HepG2 (cell line): ENCODE results near the gene OFD1. TPM values are rescaled to one million over a fixed set of nuclear protein-coding genes. Genes with fewer than 3 reads are reported as not detected.

ENCODE experiments used
- ATAC-seq: fragments of 200-7000 bp; cut with Tn5 transposase; 3 replicates; pipeline ENCODE4 v1.9.1; 2020; ENCODE audit warnings: mild to moderate bottlenecking, moderate library complexity
- BruUV-seq: library from RNA; stranded (reverse); fragments of 400-500 nt; replicated peaks from 2 replicates; lab custom pipeline; 2021; lab: Mats Ljungman, UMichigan
- CTCF ChIA-PET: fragments of 300-600 bp; formaldehyde crosslinking; extraction: SDS; loops from one replicate; lab custom pipeline; 2021; ENCODE audit warnings: low total read pairs, inconsistent platforms, low intra/inter-chr PET ratio; lab: Yijun Ruan, JAX
- POLR2A ChIA-PET: fragments of 350-600 bp; sonication (Branson Sonifier 250); formaldehyde crosslinking; loops from one replicate; lab custom pipeline; 2020; ENCODE audit warnings: antibody characterized with exemption, inconsistent platforms; lab: Yijun Ruan, JAX
- DNase-seq: peaks from one replicate; pipeline ENCODE4 v3.0.0-alpha.2; 2015; ENCODE audit warnings: low spot score
- FAIRE-seq: peaks from 3 replicates; lab custom pipeline; 2011; peaks lifted over from hg19 to GRCh38; lab: Jason Lieb, UNC
- H2AFZ ChIP-seq: one replicate; pipeline ENCODE4 v1.6.1; 2011; ENCODE audit warnings: low read length, inconsistent platforms
- H3K27ac ChIP-seq: fragments of 300-600 bp; 3 replicates; pipeline ENCODE4 v1.8.0; 2011; ENCODE audit warnings: mixed run types, mild to moderate bottlenecking, mixed read lengths, low read length, inconsistent platforms; ENCODE audit not compliant: insufficient read depth; ENCODE audit errors: extremely low read length
- H3K27me3 ChIP-seq, 2 experiments: fragments of 200-600 bp in 1 of 2; 2 replicates in 1 of 2; 3 replicates in 1 of 2; pipeline versions ENCODE4 v1.6.0 to v1.8.0; 2011; ENCODE audit warnings: low read length in 2 of 2, mild to moderate bottlenecking in 2 of 2, moderate library complexity in 2 of 2, inconsistent platforms in 1 of 2; ENCODE audit not compliant: insufficient read depth in 2 of 2, control insufficient read depth in 1 of 2
- H3K36me3 ChIP-seq, 2 experiments: fragments of 200-600 bp in 1 of 2; replicated peaks in 1 of 2; 2 replicates in 1 of 2; 3 replicates in 1 of 2; pipeline versions ENCODE4 v1.5.1 to v1.8.0; 2011; ENCODE audit warnings: low read length in 2 of 2, inconsistent platforms in 1 of 2; ENCODE audit not compliant: insufficient read depth in 2 of 2, control insufficient read depth in 1 of 2
- H3K4me1 ChIP-seq: 2 replicates; pipeline ENCODE4 v1.5.1; 2012; ENCODE audit warnings: low read length, inconsistent platforms; ENCODE audit not compliant: insufficient read depth
- H3K4me2 ChIP-seq: 2 replicates; pipeline ENCODE4 v1.6.0; 2011; ENCODE audit warnings: low read depth, low read length, inconsistent platforms
- H3K4me3 ChIP-seq, 3 experiments: fragments of 200-600 bp in 1 of 3; sonication (generic), shearing (Covaris generic) in 1 of 3; replicated peaks in 1 of 3; 2 replicates each; pipeline ENCODE4 v1.5.1; 2011 to 2016; ENCODE audit warnings: low read length in 3 of 3, inconsistent platforms in 2 of 3, low read depth in 2 of 3, mild to moderate bottlenecking in 2 of 3, control low read depth in 1 of 3, mixed read lengths in 1 of 3; ENCODE audit not compliant: insufficient read depth in 1 of 3
- H3K79me2 ChIP-seq: one replicate; pipeline ENCODE4 v1.6.1; 2011; ENCODE audit warnings: low read length, inconsistent platforms; ENCODE audit not compliant: insufficient read depth
- H3K9ac ChIP-seq: 2 replicates; pipeline ENCODE4 v1.6.0; 2011; ENCODE audit warnings: mild to moderate bottlenecking, low read depth, low read length, inconsistent platforms; ENCODE audit not compliant: insufficient read depth
- H3K9me3 ChIP-seq: 2 replicates; pipeline ENCODE4 v1.5.1; 2012; ENCODE audit warnings: mild to moderate bottlenecking, low read length
- H4K20me1 ChIP-seq: 2 replicates; pipeline ENCODE4 v1.6.0; 2011; ENCODE audit warnings: inconsistent platforms, mild to moderate bottlenecking, low read length, moderate library complexity; ENCODE audit not compliant: insufficient read depth
- ESRRA ChIP-seq: sonication (generic); formaldehyde crosslinking; IDR thresholded peaks from 2 replicates; pipeline ENCODE4 v1.5.1; 2020; ENCODE audit warnings: mild to moderate bottlenecking, low read depth, missing genetic modification reagents
- IKZF4 ChIP-seq: sonication (generic); formaldehyde crosslinking; IDR thresholded peaks from 2 replicates; pipeline ENCODE4 v1.5.1; 2020; ENCODE audit warnings: borderline replicate concordance, mild to moderate bottlenecking, low read depth, missing genetic modification reagents; ENCODE audit errors: not compliant biosample characterization
- NFIB ChIP-seq: sonication (generic); formaldehyde crosslinking; IDR thresholded peaks from 2 replicates; pipeline ENCODE4 v1.9.0; 2021; ENCODE audit warnings: missing genetic modification reagents, mild to moderate bottlenecking, borderline replicate concordance
- NFYC ChIP-seq: IDR thresholded peaks from 2 replicates; pipeline ENCODE4 v1.6.1; 2016; ENCODE audit warnings: missing genetic modification reagents, missing compliant biosample characterization
- SCMH1 ChIP-seq: sonication (generic); formaldehyde crosslinking; IDR thresholded peaks from 2 replicates; pipeline ENCODE4 v1.9.0; 2021; ENCODE audit warnings: missing genetic modification reagents, mild to moderate bottlenecking, borderline replicate concordance
- ZFP62 ChIP-seq: sonication (generic); formaldehyde crosslinking; IDR thresholded peaks from 2 replicates; pipeline ENCODE4 v1.4.0; 2020; ENCODE audit warnings: missing genetic modification reagents
- ZNF160 ChIP-seq: sonication (generic); formaldehyde crosslinking; IDR thresholded peaks from 2 replicates; pipeline ENCODE4 v1.8.0; 2022; ENCODE audit warnings: mild to moderate bottlenecking, inconsistent platforms, missing genetic modification reagents
- ZNF256 ChIP-seq: sonication (generic); formaldehyde crosslinking; conservative IDR thresholded peaks from 2 replicates; pipeline ENCODE4 v1.4.0; 2020; ENCODE audit warnings: missing genetic modification reagents
- ZNF331 ChIP-seq: sonication (generic); formaldehyde crosslinking; IDR thresholded peaks from 2 replicates; pipeline ENCODE4 v1.4.0; 2020; ENCODE audit warnings: missing genetic modification reagents
- ZNF414 ChIP-seq: sonication (generic); formaldehyde crosslinking; IDR thresholded peaks from 2 replicates; pipeline ENCODE4 v1.5.0; 2020; ENCODE audit warnings: missing genetic modification reagents
- ZNF558 ChIP-seq: sonication (generic); formaldehyde crosslinking; IDR thresholded peaks from 2 replicates; pipeline ENCODE4 v1.9.0; 2022; ENCODE audit warnings: mild to moderate bottlenecking, missing genetic modification reagents, borderline replicate concordance
- ZNF770 ChIP-seq: sonication (generic); formaldehyde crosslinking; IDR thresholded peaks from 2 replicates; pipeline ENCODE4 v1.5.0; 2020; ENCODE audit warnings: mild to moderate bottlenecking, missing genetic modification reagents
- WGBS: methylation state at CpG from one replicate; pipeline ENCODE4 v1.1.6; 2017; ENCODE audit warnings: low lambda C conversion rate; 5-methylcytosine and 5-hydroxymethylcytosine counted together
- in situ Hi-C: cut with HindIII; loops from 2 replicates; pipeline ENCODE4 v1.10.0; 2017; ENCODE audit warnings: low pct_unique_long_range_greater_than_20kb; ENCODE audit not compliant: extremely low pct_ligation_motif_present
- intact Hi-C: fragments of 100-400 bp; cut with micrococcal nuclease; formaldehyde crosslinking; loops from one replicate; pipeline ENCODE4 v1.10.0; 2022; ENCODE audit not compliant: unreplicated experiment
- polyA plus RNA-seq, 8 experiments: library from polyadenylated mRNA; depleted of rRNA in 3 of 8; stranded (reverse) in 7 of 8; unstranded in 1 of 8; fragments of >200 nt; fragmentation: Illumina TruSeq in 4 of 8; extraction: Trizol in 4 of 8; gene quantifications; 2 replicates each; pipeline versions ENCODE4 v1.2.1 to v1.2.3, GENCODE V29; 2011 to 2016; ENCODE audit warnings: low read depth in 4 of 8, missing spikeins in 1 of 8, mixed read lengths in 1 of 8; ENCODE audit not compliant: insufficient read depth in 1 of 8
- total RNA-seq, 5 experiments: library from RNA; depleted of rRNA; stranded (reverse); fragments of >200 nt; fragmentation: Illumina TruSeq; extraction: Trizol; gene quantifications; 2 replicates each; pipeline ENCODE4 v1.2.3, GENCODE V29; 2016; ENCODE audit warnings: low read depth in 1 of 5

OFD1 gene
- total and polyA plus RNA-seq, 2 of the 13 experiments (the other 11 are each of a cell fraction or from before 2014, with no cell fraction given), result 14.9 to 16.4 TPM

- Histone ChIP-seq H3K4me2 (no peak overlapping the region), H4K20me1 (no peaks in the 10 kb centered on the region), H3K36me3 (peaks cover 2 to 20% of the 10 kb centered on the region in 2 experiments; a peak in 3 of 5 replicates), H3K9ac (no peak overlapping the region), H3K9me3 (no peaks in the 10 kb centered on the region), H3K27ac (no peak overlapping the region), H3K4me3 (no peak overlapping the region), H3K27me3 (no peaks in the 10 kb centered on the region), H3K79me2 (no peaks in the 10 kb centered on the region), H2AFZ (no peak overlapping the region), H3K4me1 (no peaks in the 10 kb centered on the region)
- intact Hi-C loops, result no loop called here
- in situ Hi-C loops, result loop anchor here (25.0 kb wide), 1 partner anchor 240 kb away; no protein-coding TSS in a partner anchor
- no peak for TF ChIP-seq ZNF558 (CRISPR knock-in tag)
- TF ChIP-seq ZNF770 (CRISPR knock-in tag), result no peak
- no peak for TF ChIP-seq SCMH1 (CRISPR knock-in tag)
- TF ChIP-seq ZFP62 (CRISPR knock-in tag), result no peak
- no peak for TF ChIP-seq ZNF256 (CRISPR knock-in tag)
- TF ChIP-seq ZNF160 (CRISPR knock-in tag), result no peak
- no peak for TF ChIP-seq ZNF331
- TF ChIP-seq ESRRA, result no peak
- no peak for TF ChIP-seq IKZF4 (CRISPR knock-in tag)
- no peak for TF ChIP-seq NFYC (CRISPR knock-in tag)
- no peak for TF ChIP-seq ZNF414 (CRISPR knock-in tag)
- TF ChIP-seq NFIB (CRISPR knock-in tag), result no peak
- ChIA-PET CTCF (no interaction called here), POLR2A (no interaction called here)
- DNase-seq (no peak), FAIRE-seq (no peak), ATAC-seq (no peak)
- 96% methylated on average over 3 of the region's 3 CpGs for WGBS
- BruUV-seq, result no TSS peak
These were observed 17.6 kb downstream of the OFD1 start for GRCh38 chrX:13752141-13752540.
